ENCODE results near the gene CCDC88C. TPM values are rescaled to one million over a fixed set of nuclear protein-coding genes. Genes with fewer than 3 reads are reported as not detected.

Gene CCDC88C
- total RNA-seq, 1 experiment from 2014 or later = 19.7 TPM

GRCh38 chr14:91329486-91330014, 88.1 kb downstream of the CCDC88C start:
- Histone ChIP-seq H4K20me1 (ENCODE audit: low read length) (no peaks in the 10 kb centered on the region), H3K27me3 (ENCODE audit: low read length) (no peaks in the 10 kb centered on the region), H3K27ac (ENCODE audit: low read length) (no peak overlapping the region), H3K79me2 (ENCODE audit: low read length) (no peaks in the 10 kb centered on the region), H2AFZ (ENCODE audit: low read length) (no peak overlapping the region), H3K4me1 (ENCODE audit: insufficient read depth, low read length) (peaks cover 10% of the 10 kb centered on the region; the same call in 1 of the 2 replicates), H3K9me3 (ENCODE audit: low read length) (no peaks in the 10 kb centered on the region), H3F3A (ENCODE audit: low read length, unreplicated experiment) (no peaks in the 10 kb centered on the region), H3K4me2 (ENCODE audit: low read length) (no peak overlapping the region), H3K36me3 (ENCODE audit: low read depth, low read length) (no peaks in the 10 kb centered on the region), H3K4me3 (ENCODE audit: low read length) (no peak overlapping the region), H3K9me2 (replicated peaks; ENCODE audit: low read length) (no peaks in the 10 kb centered on the region), H3K9ac (ENCODE audit: low read length) (no peak overlapping the region)
- ChIA-PET CTCF (no interaction called here), POLR2A (ENCODE audit: unreplicated experiment) (no interaction called here)
- no peak for DNase-seq
- intact Hi-C loops (cut with micrococcal nuclease) = no loop called here
- ATAC-seq = no peak
- no peak for TF ChIP-seq EZH2phosphoT487 (IDR thresholded peaks at IDR 0.05; ENCODE audit: borderline replicate concordance, low read length)
- no peak for TF ChIP-seq EZH2 (IDR thresholded peaks at IDR 0.05; ENCODE audit: low read length, unreplicated experiment)
- no peak for TF ChIP-seq CTCF (conservative IDR thresholded peaks at IDR 0.05; ENCODE audit: low read depth, low read length)
- BruUV-seq (replicated peaks) = no TSS peak

GRCh38 chr14:91328313-91329050, 89.1 kb downstream of the CCDC88C start:
- H3K9ac ChIP-seq (ENCODE audit: low read length) = no peak overlapping the region
- H3K27me3 ChIP-seq (ENCODE audit: low read length) = no peaks in the 10 kb centered on the region
- H3F3A ChIP-seq (ENCODE audit: low read length, unreplicated experiment) = no peaks in the 10 kb centered on the region
- H3K9me3 ChIP-seq (ENCODE audit: low read length) = no peaks in the 10 kb centered on the region
- no peak for ATAC-seq
- POLR2A ChIA-PET (ENCODE audit: unreplicated experiment) = no interaction called here
- intact Hi-C loops (cut with micrococcal nuclease) = no loop called here
- no peak overlapping the region for H3K4me2 ChIP-seq (ENCODE audit: low read length)
- no peak overlapping the region for H3K27ac ChIP-seq (ENCODE audit: low read length)
- H3K79me2 ChIP-seq (ENCODE audit: low read length) = no peaks in the 10 kb centered on the region
- H2AFZ ChIP-seq (ENCODE audit: low read length) = no peak overlapping the region
- TF ChIP-seq EZH2phosphoT487 (IDR thresholded peaks at IDR 0.05; ENCODE audit: borderline replicate concordance, low read length) (no peak), CTCF (conservative IDR thresholded peaks at IDR 0.05; ENCODE audit: low read depth, low read length) (no peak), EZH2 (IDR thresholded peaks at IDR 0.05; ENCODE audit: low read length, unreplicated experiment) (no peak)
- H3K9me2 ChIP-seq (replicated peaks; ENCODE audit: low read length) = no peaks in the 10 kb centered on the region
- no peaks in the 10 kb centered on the region for H4K20me1 ChIP-seq (ENCODE audit: low read length)
- no peak overlapping the region for H3K4me3 ChIP-seq (ENCODE audit: low read length)
- no TSS peak for BruUV-seq (replicated peaks)
- CTCF ChIA-PET = no interaction called here
- 0 out of 2 replicates have a peak, but pooled peaks cover 5% of the 10 kb centered on the region for H3K36me3 ChIP-seq (ENCODE audit: low read depth, low read length)
- DNase-seq = no peak
- H3K4me1 ChIP-seq (ENCODE audit: insufficient read depth, low read length) = peaks cover 10% of the 10 kb centered on the region; the same call in 1 of the 2 replicates

All from PC-3 (cell line).